Measurements from ENCODE around the gene ADSS2.
"Not testable (repeated sequence)": the region's sequence is repeated elsewhere in the genome, so short reads cannot be mapped to it uniquely, and the experiment has no call there.

Gene ADSS2

GRCh38 chr1:244374484-244374883 is 77.2 kb downstream of the ADSS2 start:
- intact Hi-C loops (cut with DNase I); DNase-seq: not testable (repeated sequence)

GRCh38 chr1:244371242-244372141 is 80.2 kb downstream of the ADSS2 start:
- no peak for DNase-seq
- intact Hi-C loops (cut with DNase I): no loop called here

DNA sequence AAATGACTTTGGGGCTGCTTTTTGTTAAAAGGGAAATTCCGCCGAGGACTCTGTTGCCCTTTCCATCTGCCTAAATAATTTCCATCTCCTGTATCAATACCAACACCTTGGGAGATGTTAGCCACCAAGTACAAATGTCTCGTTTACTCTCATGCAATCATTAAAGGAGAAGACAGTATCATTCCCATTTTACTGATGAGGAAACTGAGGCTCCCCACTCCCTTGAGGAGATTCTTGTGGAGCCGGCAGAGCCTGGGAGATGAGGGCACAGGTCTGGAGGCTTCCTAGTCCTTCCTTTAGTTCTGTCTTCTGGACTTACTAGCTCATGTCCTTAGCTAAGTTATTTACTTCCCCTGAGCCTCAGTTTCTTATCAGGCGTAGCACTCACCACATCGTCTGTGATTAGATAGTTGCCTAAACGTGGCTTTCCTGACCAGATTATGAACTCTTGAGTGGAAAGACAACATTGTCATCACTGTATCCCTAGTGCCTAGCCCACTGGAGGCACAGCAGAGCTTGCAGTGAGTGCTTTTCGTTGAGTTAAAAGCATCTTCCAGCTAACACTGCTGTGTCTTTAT is 81.6 kb downstream of the ADSS2 start:
- no peak for DNase-seq
- intact Hi-C loops (cut with DNase I): no loop called here

DNA sequence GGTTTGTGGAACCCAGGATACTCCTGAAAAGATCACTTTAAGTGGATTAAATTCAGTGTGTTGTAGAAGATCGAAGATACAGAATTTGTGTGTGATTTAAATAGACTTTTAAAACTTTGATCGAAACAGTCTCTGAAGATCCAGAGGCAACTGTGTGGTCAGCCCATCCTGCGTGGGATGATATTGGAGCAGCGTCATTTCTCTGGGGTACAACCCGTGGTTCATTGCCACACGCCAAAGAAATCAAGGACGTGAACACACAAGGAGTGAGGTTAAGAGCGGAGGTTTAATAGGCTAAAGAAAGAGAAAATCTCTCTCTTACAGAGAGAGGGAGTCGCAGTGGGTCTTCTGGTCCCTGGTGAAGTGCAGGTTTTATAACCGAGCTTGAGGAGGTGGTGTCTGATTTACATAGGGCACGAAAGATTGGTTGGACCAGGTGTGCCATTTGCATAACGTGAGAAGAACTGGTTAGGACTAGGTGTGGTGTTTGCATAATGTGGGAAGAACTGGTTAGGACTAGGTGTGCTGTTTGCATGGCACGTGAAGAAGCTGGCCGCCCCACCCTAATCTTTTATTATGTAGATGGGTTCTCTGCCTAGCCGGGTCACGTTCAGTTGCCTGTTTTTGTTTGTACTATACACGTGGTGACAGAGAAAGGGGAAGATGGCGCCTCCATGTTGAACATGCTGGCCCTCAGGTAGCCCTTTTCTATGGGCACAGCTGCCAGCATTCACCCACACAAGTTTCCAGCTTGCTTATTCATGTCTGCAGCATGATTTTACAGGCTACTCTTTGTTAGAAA is 82.3 kb downstream of the ADSS2 start:
- no peak for DNase-seq
- intact Hi-C loops (cut with DNase I): no loop called here

- no peak for DNase-seq
- intact Hi-C loops (cut with DNase I): no loop called here
These were observed 83.4 kb downstream of the ADSS2 start for GRCh38 chr1:244368279-244368678.

DNA sequence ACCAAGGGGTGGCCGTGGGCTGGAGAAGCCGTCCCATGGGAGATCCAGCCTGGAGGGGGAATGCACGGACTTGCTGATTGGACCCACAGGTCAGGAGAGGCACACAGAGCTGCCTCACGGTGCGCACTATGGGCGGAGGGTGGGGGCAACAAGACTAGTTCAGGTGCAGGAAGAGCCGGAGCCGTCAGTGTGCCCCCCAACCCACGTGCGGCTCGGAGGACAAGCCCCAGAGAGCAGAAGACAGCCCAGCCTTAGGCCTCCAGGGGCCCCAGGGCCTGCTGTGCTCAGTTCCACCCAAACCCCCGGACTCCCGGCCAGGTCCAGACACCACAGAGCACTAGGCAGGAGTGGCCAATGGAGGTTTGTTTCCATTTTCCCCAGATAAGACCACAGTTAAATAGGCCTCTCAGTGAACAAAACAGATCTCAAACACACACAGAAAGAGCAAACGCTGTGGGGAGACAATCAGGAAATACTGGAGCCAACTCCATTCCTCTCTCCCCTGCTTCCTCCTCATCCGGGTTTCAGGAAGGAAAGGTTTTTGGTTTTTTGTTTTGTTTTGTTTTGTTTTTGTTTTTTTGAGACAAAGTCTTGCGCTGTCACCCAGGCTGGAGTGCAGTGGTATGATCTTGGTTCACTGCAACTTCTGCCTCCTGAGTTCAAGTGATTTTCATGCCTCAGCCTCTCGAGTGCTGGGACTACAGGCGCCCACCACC is 84.2 kb downstream of the ADSS2 start:
- intact Hi-C loops (cut with DNase I): no loop called here
- DNase-seq: no peak

- no peak for DNase-seq
- intact Hi-C loops (cut with DNase I): no loop called here
These were observed 85.9 kb downstream of the ADSS2 start for GRCh38 chr1:244365809-244366208.

- DNase-seq; intact Hi-C loops (cut with DNase I): not testable (repeated sequence)
These were observed 86.4 kb downstream of the ADSS2 start for GRCh38 chr1:244365262-244365661.

GRCh38 chr1:244362476-244362875 is 89.2 kb downstream of the ADSS2 start:
- intact Hi-C loops (cut with DNase I): no loop called here
- DNase-seq: no peak

- intact Hi-C loops (cut with DNase I): no loop called here
- DNase-seq: no peak
These were observed 89.8 kb downstream of the ADSS2 start for GRCh38 chr1:244361764-244362473.
